ENCODE results near the gene HYOU1. TPM values are rescaled to one million over a fixed set of nuclear protein-coding genes. Genes with fewer than 3 reads are reported as not detected.
"Not testable (repeated sequence)": the region's sequence is repeated elsewhere in the genome, so short reads cannot be mapped to it uniquely, and the experiment has no call there.

Gene HYOU1, protein sequence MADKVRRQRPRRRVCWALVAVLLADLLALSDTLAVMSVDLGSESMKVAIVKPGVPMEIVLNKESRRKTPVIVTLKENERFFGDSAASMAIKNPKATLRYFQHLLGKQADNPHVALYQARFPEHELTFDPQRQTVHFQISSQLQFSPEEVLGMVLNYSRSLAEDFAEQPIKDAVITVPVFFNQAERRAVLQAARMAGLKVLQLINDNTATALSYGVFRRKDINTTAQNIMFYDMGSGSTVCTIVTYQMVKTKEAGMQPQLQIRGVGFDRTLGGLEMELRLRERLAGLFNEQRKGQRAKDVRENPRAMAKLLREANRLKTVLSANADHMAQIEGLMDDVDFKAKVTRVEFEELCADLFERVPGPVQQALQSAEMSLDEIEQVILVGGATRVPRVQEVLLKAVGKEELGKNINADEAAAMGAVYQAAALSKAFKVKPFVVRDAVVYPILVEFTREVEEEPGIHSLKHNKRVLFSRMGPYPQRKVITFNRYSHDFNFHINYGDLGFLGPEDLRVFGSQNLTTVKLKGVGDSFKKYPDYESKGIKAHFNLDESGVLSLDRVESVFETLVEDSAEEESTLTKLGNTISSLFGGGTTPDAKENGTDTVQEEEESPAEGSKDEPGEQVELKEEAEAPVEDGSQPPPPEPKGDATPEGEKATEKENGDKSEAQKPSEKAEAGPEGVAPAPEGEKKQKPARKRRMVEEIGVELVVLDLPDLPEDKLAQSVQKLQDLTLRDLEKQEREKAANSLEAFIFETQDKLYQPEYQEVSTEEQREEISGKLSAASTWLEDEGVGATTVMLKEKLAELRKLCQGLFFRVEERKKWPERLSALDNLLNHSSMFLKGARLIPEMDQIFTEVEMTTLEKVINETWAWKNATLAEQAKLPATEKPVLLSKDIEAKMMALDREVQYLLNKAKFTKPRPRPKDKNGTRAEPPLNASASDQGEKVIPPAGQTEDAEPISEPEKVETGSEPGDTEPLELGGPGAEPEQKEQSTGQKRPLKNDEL
- 37.2 TPM for polyA plus RNA-seq (ENCODE audit: insufficient read length)

GRCh38 chr11:119057000-119057769, at the start of gene HYOU1:
HYOU1 (minus strand) TSS chr11:119057205; CDS start chr11:119056160, 1,045 bp downstream.
- DNase-seq = peak; percentile 96

DNA sequence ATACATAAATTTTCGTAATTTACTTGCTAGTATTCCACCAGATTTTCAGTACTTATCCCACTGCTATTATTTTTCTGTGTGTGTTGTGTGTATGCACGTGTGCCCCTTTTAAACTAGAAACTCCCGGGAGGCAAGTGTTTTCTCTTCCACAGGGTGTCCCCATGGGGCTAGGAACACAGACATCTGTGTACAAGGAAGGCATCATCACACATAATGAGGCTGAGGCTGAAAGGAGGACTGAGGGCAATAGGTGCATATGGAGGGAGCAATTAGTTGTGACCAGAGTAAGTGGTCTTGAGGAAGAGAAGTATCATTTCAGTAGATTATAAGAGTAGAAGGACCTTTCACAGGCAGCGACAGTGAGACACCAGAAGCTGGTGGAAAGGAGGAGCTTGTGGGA, 46.8 kb upstream of the HYOU1 start:
- DNase-seq = no peak

GRCh38 chr11:119103161-119103664, 46.2 kb upstream of the HYOU1 start:
- not testable (repeated sequence) for DNase-seq

- DNase-seq = peak; percentile 93
These were observed 44.9 kb upstream of the HYOU1 start, which contains the start of gene DPAGT1 for GRCh38 chr11:119101759-119102423. DPAGT1 (minus strand) TSS chr11:119101853; CDS start chr11:119101655, 198 bp downstream.

DNA sequence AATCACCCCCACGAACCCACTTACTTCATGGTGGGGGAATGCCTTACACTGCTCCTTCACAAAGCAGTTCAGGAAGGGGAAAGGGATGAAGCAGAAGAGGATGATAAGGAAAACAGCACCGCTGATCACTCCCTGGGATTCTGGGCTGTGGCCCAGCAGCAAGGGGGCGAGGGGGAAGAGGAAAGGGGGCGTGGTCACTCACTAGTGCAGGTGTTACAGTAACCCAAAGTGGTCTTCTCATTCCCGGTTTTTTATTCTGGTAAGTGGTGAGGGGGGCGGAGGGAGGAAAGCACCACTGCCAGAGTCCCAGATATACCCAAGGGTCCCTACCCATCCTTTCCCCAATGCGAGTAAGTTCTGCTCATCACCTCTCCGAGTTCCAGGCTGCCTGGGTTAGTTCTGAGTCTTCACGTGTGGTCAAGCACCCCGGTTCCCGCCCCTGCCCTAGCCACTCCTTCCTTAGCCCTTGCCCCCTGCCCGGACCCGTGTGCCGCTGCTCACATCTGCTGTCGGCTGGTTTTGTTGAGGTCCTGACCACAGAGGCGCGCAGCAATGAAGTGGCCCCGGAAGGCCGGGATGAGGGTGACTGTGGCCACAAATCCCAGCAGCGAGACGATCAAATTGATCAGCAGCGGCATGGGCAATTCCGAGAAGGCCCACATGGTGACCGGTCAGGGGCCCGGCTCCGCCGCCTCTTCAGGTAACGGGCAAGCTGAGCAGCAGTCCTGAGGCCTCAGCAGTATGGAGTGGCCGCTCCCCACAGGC, 44.2 kb upstream of the HYOU1 start:
- DNase-seq = no peak

GRCh38 chr11:119100246-119100970, 43.4 kb upstream of the HYOU1 start:
- no peak for DNase-seq

DNA sequence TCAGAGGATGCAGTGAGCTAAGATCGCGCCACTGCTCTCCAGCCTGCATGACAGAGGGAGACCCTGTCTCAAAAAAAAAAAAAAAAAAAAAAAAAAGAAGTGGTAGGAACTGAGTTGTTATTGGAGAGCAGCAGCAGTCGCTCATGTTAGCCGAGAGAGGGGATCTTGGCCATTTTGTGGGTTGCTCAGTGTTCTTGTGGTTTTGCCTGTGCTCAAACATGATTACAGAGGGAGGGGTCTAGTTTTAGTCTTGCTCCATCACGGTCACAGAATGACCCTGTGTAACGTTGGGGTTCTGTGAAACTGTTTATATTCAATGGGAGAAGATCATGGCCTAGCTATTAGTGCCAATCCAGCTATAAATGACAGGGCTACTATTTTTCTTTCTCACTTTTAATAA, 42.7 kb upstream of the HYOU1 start:
- no peak for DNase-seq

GRCh38 chr11:119095066-119095880, 38.3 kb upstream of the HYOU1 start:
- peak; percentile 98 for DNase-seq

GRCh38 chr11:119094816-119095065, 37.7 kb upstream of the HYOU1 start:
- peak; percentile 78 for DNase-seq

DNA sequence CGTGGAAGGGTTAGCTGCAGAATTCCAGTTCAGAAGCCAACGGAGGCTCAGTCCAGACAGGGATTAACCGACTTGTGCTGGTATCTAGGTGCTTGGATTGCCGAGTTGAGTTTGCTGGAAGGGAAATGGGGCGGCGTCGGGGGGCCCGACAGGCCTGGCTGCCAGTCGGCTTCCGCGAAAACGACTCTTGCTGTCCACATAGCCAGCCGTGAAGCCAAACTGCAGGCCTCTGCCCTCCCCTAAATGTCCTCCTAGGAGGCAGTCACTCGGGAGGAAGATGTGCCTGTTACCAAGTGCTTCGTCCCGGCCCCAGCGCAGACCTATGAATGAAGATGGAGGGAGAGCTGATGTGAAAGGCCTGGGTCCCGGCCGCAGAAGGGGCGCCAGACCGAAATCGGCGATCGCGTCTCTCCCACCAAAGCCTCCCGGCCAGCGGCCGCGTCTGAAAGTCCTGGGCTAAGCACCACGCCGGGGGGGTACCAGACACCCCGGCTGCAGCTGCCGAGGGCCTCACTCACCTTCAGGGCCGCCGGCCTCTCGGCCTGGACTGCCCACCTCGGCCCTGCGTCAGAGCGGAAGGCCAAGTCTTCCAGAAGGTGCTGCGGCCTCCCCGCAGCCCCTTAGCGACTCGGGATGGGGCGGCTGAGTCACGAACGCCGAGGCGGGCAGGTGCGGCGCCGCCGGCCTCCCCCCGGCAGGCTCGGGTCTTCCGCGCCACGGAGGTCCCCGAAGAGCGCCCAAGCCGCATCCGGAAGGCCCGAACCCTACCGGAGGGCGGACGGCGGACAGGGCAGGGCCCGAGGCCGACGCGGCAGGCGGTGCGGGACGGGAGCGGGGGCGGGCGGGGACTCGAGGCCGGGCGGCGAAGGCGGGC, 37.2 kb upstream of the HYOU1 start:
- DNase-seq = no peak

DNA sequence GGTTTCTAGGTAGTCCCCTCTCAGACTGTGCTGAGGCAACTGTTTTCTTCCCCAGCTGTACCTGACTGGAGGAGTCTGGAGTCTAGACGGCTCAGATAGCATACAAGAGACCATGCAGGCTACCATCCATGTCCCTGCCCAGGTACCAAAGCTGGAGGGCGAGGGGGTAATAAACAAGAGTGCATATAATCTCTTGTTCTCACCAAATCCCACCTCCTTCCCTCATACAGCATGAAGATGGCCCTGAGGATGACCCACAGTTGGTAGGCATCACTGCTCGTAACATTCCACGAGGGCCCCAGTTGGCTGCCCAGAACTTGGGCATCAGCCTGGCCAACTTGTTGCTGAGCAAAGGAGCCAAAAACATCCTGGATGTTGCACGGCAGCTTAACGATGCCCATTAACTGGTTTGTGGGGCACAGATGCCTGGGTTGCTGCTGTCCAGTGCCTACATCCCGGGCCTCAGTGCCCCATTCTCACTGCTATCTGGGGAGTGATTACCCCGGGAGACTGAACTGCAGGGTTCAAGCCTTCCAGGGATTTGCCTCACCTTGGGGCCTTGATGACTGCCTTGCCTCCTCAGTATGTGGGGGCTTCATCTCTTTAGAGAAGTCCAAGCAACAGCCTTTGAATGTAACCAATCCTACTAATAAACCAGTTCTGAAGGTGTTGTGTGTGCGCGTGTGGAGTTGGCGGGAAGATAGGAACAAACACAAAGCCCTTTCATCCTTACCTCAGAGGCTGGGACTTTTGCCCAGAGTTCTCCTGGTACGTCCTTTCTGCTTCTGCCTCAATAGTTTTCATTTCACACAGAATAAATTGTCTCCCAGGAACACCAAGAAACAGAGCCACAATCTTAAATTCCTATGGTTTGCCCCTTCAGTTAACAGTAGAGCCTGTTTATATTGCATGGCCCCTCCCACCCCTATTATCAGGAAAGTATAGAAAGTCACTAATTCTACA, 36.2 kb upstream of the HYOU1 start:
- no peak for DNase-seq

DNA sequence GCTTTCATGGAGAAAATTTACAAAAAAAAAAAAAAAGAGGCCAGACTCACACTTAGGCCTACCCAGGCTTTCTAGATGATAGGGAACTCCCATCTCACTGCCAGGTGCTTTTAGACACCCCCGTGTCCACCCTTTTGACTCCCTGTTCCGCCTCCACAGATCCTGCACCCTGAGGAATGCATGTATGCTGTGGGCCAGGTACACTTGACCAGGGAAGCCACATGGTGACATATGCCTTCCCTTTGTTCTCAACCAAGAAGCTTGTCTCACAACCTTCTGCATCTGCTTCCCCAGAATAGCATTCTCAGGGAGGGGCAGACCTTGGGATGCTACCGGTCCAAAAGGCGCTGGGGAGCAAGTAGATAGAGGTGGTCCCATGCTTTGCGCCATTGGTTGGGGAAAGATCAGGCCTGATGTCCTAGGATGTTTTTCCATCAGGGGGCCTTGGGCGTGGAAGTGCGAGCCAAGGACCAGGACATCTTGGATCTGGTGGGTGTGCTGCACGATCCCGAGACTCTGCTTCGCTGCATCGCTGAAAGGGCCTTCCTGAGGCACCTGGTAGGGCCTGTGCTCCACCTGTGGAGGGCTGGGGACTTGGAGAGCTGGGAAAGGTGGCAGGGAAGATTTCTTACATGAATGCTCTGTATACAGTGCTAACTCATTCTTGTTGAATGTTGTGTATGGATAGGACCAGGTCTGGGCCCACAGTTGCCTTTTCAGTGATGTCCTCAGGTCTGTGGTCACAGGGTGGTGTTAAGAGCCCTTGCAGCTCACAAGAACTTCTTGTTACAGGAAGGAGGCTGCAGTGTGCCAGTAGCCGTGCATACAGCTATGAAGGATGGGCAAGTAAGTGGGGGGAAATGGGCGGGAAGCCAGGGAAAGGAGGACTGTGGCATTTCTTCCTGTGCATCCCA, 35.2 kb upstream of the HYOU1 start:
- no peak for DNase-seq

DNA sequence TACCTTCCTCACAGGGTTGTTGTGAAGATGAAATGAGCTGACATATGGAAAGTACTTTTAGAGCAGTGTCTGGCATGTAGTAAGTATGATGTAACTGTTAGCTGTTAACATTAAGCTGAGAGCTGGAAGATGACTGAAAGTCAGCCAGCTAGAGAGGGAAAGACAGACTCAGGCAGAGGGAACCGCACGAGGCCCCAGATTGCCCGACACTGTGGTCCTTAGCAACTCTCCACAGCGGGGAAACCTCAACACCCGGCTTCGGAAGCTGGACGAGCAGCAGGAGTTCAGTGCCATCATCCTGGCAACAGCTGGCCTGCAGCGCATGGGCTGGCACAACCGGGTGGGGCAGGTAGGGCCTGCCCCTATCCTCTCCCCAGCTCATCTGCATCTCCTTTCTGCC, 34.2 kb upstream of the HYOU1 start:
- DNase-seq = peak; percentile 59

- no peak for DNase-seq
These were observed 32.3 kb upstream of the HYOU1 start for GRCh38 chr11:119089319-119089718.

- no peak for DNase-seq
These were observed 31.4 kb upstream of the HYOU1 start for GRCh38 chr11:119088406-119088805.

GRCh38 chr11:119087747-119088241, 30.8 kb upstream of the HYOU1 start:
- DNase-seq = no peak
